GM18868 (cell line): Measurements from ENCODE around the gene CCK.
"Not testable (repeated sequence)": the region's sequence is repeated elsewhere in the genome, so short reads cannot be mapped to it uniquely, and the experiment has no call there.

Experiments
- ATAC-seq: cut with Tn5 transposase; IDR thresholded peaks from one replicate; pipeline ENCODE4 v1.9.1; 2021; ENCODE audit warnings: mild to moderate bottlenecking, moderate library complexity; ENCODE audit not compliant: unreplicated experiment

CCK gene, protein sequence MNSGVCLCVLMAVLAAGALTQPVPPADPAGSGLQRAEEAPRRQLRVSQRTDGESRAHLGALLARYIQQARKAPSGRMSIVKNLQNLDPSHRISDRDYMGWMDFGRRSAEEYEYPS

GRCh38 chr3:42266085-42266484 is at the start of gene CCK:
TSS of gene CCK (minus strand) at chr3:42266185. CDS start at chr3:42263630, 2,555 bp downstream.
- ATAC-seq, result no peak

- no peak for ATAC-seq
These were observed 48.4 kb upstream of the CCK start for GRCh38 chr3:42314411-42314810.

DNA sequence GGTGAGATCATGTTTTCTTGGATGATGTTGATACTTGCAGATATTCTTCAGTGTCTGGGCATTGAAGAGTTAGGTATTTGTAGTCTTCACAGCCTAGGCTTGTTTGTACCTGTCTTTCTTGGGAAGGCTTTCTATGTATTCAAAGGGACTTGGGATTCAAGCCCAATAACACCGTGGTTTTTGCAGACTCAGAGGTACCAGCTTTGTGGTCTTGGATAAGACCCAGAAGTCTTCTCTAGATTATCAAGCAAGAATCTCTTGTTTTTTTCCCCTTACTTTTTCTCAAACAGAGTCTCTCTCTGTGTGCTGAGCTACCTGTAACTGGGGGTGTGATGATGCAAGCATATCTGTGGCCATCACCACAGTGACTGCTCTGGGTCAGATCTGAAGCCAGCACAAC is 42.7 kb upstream of the CCK start:
- no peak for ATAC-seq

DNA sequence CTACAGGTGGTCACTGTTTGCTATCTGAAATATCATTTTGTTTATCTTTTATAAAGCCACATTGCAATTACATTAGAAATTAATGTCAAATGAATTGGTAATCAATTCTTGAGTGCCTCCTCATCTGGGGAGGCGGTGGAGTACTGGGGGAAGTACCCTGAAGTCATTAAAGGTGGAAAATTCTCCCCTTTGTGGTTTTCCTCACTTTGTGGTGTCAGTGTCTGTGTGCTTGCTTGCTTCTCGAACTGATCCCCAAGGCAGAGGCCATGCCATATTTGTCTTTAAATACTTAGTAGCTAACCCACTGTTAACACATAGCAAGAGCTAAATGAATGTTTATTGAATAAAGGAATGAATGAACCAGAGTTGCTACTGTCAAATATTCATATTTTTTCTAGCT is 40.5 kb upstream of the CCK start:
- no peak for ATAC-seq

- ATAC-seq, result peak; percentile 67
These were observed 37.1 kb upstream of the CCK start for GRCh38 chr3:42302924-42303634.

DNA sequence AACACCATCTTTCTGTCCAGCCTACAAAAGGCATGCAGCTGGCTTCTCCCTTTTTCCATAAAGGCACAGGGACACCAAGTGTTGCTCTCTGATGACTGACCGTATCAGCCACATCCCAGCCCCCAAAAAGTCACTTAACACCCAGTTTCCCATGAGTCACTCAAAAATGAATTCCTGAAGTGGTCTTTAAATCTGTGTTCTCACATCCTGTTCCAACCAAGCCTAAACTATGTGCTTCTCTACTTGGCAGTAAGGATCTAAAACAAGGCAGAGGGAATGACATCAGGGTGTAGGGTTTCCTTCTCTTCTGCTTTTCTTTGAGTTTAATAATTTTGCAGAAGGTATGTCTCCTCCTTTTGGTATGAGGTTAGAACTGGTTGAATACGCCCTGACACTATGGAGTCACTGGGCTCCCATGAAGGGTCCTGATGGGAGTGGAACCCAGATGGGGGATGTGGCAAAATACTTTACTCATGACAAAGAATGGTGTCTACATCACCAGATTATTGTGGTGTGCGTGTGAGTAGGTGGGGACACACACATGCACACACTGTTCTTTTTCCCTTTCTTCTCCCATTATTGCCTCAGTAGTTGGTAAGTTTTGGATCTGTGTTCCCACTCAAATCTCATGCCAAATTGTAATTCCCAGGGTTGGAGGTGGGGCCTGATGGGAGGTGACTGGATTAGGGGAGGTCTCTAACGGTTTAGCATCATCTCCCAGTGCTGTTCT is 35.6 kb upstream of the CCK start:
- ATAC-seq, result no peak

DNA sequence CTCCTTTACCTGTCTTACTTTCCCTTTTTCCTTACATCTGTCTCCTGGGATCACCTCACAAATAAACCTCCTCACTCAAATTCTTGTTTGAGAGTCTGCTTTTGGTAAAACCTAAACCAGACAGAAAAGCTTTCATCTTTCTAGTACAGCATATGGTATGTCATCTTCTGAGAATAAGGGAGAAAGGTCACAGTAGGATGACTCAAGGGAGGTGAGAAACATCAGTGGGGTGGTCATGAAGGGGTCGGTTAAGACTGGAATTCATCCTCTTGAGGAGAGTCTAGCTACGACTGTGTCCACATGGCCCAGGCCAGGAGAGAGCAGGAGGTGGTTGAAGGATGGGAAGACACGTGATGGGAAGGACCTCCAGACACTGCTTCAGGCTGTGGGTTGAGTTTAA is 34.8 kb upstream of the CCK start:
- ATAC-seq, result no peak

GRCh38 chr3:42300013-42300412 is 34.0 kb upstream of the CCK start:
- no peak for ATAC-seq

DNA sequence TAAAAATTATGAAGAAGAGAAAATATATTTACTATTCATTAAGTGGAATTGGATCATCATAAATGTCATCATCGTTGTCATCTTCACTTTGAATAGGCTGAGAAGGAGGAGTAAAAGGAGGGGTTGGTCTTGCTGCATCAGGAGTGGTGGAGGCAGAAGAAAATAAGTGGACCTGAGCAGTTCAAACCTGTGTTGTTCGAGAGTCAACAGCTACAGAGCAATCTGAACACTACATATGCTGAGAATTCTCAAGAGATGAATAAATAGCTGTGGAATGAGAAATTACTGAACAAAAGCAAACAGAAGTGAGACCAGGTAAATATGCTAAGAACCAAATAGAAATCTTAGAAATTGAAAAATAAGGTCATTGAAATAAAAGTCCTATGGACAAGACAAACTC is 32.3 kb upstream of the CCK start:
- ATAC-seq, result no peak

GRCh38 chr3:42292009-42292408 is 26.0 kb upstream of the CCK start:
- ATAC-seq, result no peak

GRCh38 chr3:42290966-42291714 is 25.2 kb upstream of the CCK start:
- ATAC-seq, result no peak

GRCh38 chr3:42289026-42289425 is 23.0 kb upstream of the CCK start:
- ATAC-seq, result no peak

DNA sequence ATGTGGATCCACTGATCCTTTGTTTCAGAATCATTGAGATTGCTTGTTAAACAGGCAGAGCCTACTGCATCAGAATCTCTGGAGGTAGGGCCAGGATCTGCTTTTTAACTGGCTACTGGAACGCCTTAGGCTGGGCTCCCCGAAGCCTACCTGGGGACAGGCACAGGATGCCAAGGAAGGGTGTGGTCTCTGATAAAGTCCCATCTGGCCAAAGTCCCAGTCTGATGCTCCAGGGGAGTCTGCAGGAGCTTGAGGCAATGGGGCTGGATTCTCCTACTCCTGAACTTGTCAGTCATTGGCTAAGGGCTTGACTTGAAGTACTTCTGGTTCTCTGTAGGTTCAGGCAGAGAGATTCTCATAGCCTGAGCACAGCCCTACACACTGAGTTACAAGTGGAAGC is 22.4 kb upstream of the CCK start:
- no peak for ATAC-seq

DNA sequence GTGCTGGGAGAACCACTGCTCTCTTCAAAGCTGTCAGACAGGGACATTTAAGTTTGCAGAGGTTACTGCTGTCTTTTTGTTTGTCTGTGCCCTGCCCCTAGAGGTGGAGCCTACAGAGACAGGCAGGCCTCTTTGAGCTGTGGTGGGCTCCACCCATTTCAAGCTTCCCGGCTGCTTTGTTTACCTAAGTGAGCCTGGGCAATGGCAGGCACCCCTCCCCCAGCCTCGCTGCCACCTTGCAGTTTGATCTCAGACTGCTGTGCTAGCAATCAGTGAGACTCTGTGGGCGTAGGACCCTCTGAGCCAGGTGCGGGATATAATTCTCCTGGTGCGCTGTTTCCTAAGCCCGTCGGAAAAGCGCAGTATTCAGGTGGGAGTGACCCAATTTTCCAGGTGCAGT is 21.4 kb upstream of the CCK start:
- ATAC-seq, result not testable (repeated sequence)

DNA sequence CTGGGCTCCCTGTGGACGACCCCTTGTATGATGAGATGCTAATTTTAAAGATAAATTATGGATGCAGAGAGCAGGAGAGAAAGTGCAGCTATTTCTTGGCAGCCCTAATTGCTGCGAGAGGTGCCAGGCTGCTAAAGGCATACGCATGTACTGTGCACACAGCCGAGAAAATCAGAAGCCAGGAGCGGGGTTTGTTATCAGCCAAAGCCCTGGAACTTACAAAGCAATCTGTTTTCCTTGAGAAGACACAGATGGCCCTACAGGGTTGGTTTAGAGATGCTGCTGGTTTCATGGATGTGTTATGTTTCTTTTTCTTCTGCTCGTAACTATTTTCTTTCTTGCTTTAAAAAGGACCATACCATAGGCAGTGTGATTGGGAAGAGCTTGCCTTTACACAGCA is 11.7 kb upstream of the CCK start:
- no peak for ATAC-seq

GRCh38 chr3:42276141-42277132 is 10.5 kb upstream of the CCK start:
- peak; percentile 74 for ATAC-seq

DNA sequence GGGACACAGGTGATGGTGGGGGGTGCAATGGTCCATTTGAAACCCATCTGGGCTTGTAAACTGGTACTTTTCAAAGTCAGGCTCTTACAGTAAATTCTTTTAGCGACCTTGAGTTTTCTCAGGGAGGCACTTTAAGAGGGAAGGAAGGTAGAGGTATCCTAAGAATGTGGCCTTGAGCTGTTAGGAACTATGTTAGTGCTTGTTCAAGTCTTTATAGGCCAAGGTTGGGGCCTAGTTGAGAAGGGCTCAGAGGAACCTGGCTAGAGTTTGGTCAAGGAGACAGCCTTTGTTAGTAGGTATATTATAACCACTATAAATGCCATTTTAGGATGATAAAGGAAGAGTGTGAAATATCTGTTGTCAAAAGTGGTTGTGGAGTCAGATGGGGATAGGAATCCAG is 9.2 kb upstream of the CCK start:
- no peak for ATAC-seq

- ATAC-seq, result no peak
These were observed 8.3 kb upstream of the CCK start for GRCh38 chr3:42274266-42274665.

DNA sequence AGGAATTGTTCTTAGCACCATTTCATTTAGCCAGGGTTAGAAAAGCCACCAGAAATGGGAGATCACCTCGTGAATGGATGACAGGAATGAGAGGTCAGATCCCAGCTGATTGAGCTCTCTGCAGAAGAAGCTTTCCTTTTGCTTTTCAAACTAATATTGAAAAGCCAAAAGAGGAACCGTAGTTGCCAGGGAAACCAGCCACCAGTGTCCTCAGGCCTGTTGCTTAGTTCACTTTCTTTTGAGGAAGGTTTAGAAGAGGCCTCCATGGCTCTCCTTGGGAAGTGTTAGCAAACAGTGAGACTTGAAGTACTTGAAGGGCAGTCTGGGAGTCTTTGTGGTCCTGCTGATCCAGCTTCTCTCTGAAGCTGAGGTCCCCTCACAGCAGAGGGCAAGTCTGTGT is 7.4 kb upstream of the CCK start:
- ATAC-seq, result no peak

- ATAC-seq, result no peak
These were observed 5.8 kb upstream of the CCK start for GRCh38 chr3:42271786-42272185.
